GM18511 (cell line): Measurements from ENCODE around the gene MBD3.

Experiments used
- ATAC-seq: cut with Tn5 transposase; IDR thresholded peaks from one replicate; pipeline ENCODE4 v1.9.1; 2021; ENCODE audit warnings: mild to moderate bottlenecking, moderate library complexity; ENCODE audit not compliant: unreplicated experiment

The MBD3 gene

DNA sequence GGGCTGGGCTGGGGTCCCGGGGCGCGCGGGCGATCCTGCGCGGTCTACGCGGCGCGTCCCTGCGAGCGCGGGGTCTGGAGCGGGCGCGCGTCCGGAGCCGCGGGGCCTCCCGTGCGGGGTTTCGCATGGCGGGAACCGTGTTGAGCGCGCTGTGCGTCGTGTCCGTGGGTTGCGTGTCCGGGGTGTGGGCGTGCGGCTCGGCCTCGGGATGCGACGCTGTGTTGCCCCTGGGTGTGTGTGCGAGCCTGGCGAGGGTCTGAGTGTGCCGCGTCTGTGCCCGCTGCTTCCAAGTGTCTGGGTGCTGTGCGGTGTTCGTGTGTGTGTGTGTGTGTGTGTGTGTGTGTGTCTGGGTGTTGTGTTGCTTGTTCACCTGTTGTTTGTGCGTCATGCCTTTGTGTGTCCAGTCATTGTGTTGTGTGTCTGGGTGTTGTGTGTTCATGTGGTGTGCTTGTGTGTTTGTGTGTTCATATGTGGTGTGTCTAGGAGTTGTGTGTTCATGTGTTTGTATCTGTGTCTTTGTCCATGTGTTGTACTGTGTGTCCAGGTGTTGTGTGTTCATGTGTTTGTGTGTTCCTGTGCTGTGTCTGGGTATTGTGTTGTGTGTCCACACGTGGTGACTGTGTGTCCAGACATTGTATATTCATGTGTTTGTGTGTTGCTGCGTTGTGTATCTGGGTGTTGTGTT is 68.2 kb downstream of the MBD3 start:
- ATAC-seq = no peak
